Peyer's patch (tissue), 4 donors: ENCODE results near the gene FDXACB1.

Experiments used
- CTCF ChIP-seq, 6 experiments: fragments of 450-650 bp in 4 of 6; fragments of 200-600 bp in 2 of 6; sonication (generic) in 1 of 6; IDR thresholded peaks; one replicate each; pipeline ENCODE4 v1.5.1; 2017 to 2019; ENCODE audit warnings: antibody characterized with exemption in 6 of 6, mild to moderate bottlenecking in 3 of 6, moderate library complexity in 1 of 6
- POLR2A ChIP-seq, 2 donors: fragments of 450-650 bp; IDR thresholded peaks; one replicate each; pipeline ENCODE4 v1.5.1; 2017; ENCODE audit warnings: antibody characterized with exemption in 2 of 2, mild to moderate bottlenecking in 2 of 2, moderate library complexity in 2 of 2

GRCh38 chr11:111908639-111909305 is 29.8 kb upstream of the FDXACB1 start:
- TF ChIP-seq CTCF (IDR thresholded peaks at IDR 0.05) (no peak), POLR2A (IDR thresholded peaks at IDR 0.05) (no peak)
